Gastroesophageal sphincter (tissue), 4 donors: ENCODE results near the gene AGRP. TPM values are rescaled to one million over a fixed set of nuclear protein-coding genes. Genes with fewer than 3 reads are reported as not detected.
A peak's percentile ranks its signal among the peaks of the same experiment; 100 is the strongest.

Source experiments
- ATAC-seq: fragments of 150-250 bp; one replicate; pipeline ENCODE4 v1.9.1; 2016; ENCODE audit warnings: mild to moderate bottlenecking, moderate library complexity
- H3K27ac ChIP-seq, 4 donors: fragments of 200-600 bp; sonication (generic) in 3 of 4; 1 replicate in 3 of 4; 2 replicates in 1 of 4; pipeline ENCODE4 v1.5.1; 2016 to 2019
- H3K27me3 ChIP-seq: fragments of 200-600 bp; sonication (generic); one replicate; pipeline ENCODE4 v1.5.1; 2019
- H3K36me3 ChIP-seq, 2 donors: fragments of 200-600 bp; sonication (generic); one replicate each; pipeline ENCODE4 v1.5.1; 2019; ENCODE audit warnings: control low read depth in 1 of 2
- H3K4me1 ChIP-seq, 3 donors: fragments of 200-600 bp; sonication (generic); 1 replicate in 2 of 3; 2 replicates in 1 of 3; pipeline ENCODE4 v1.5.1; 2016 to 2019; ENCODE audit warnings: control low read depth in 2 of 3
- H3K4me3 ChIP-seq, 2 donors: fragments of 200-600 bp; sonication (generic); one replicate each; pipeline ENCODE4 v1.5.1; 2019; ENCODE audit warnings: mild to moderate bottlenecking in 1 of 2, moderate library complexity in 1 of 2
- H3K9me3 ChIP-seq, 3 donors: fragments of 200-600 bp; sonication (generic); one replicate each; pipeline ENCODE4 v1.5.1; 2017 to 2019; ENCODE audit warnings: control low read depth in 2 of 3
- CTCF ChIP-seq, 4 experiments: fragments of 200-600 bp in 2 of 4; fragments of 450-650 bp in 2 of 4; sonication (generic) in 1 of 4; IDR thresholded peaks; one replicate each; pipeline ENCODE4 v1.5.1; 2017 to 2019; ENCODE audit warnings: antibody characterized with exemption in 4 of 4, mild to moderate bottlenecking in 2 of 4, moderate library complexity in 2 of 4
- EP300 ChIP-seq: sonication (generic); formaldehyde crosslinking; IDR thresholded peaks from one replicate; pipeline ENCODE4 v1.6.1; 2017; ENCODE audit warnings: antibody characterized with exemption, mild to moderate bottlenecking
- POLR2A ChIP-seq, 2 donors: fragments of 450-650 bp; IDR thresholded peaks; one replicate each; pipeline ENCODE4 v1.6.1; 2017; ENCODE audit warnings: antibody characterized with exemption in 2 of 2, mild to moderate bottlenecking in 2 of 2, moderate library complexity in 1 of 2
- POLR2AphosphoS5 ChIP-seq: sonication (generic); formaldehyde crosslinking; IDR thresholded peaks from one replicate; pipeline ENCODE4 v1.6.1; 2017; ENCODE audit warnings: antibody characterized with exemption
- WGBS, 2 donors: methylation state at CpG; one replicate each; pipeline ENCODE4 v1.1.5; 2018; ENCODE audit warnings: low coverage in 1 of 2; 5-methylcytosine and 5-hydroxymethylcytosine counted together
- total RNA-seq, 4 donors: library from RNA; depleted of rRNA; stranded (reverse); fragments of >200 nt; gene quantifications; one replicate each; pipeline ENCODE4 v1.1.0, GENCODE V29; 2016

The AGRP gene
- total RNA-seq, 4 donors from 2014 or later: not detected

- 40 to 56% methylated on average over 1 to 3 of the region's 5 CpGs for WGBS, 2 donors
- TF ChIP-seq EP300: no peak
- no peak for TF ChIP-seq POLR2A (IDR thresholded peaks at IDR 0.05)
- TF ChIP-seq CTCF (IDR thresholded peaks at IDR 0.05): no peak
- TF ChIP-seq POLR2AphosphoS5: no peak
- no peaks in the 10 kb centered on the region for H3K9me3 ChIP-seq
- no peak overlapping the region for H3K4me3 ChIP-seq
- no peak for ATAC-seq
- H3K27me3 ChIP-seq: no peaks in the 10 kb centered on the region
- H3K27ac ChIP-seq: no peak overlapping the region
- peaks cover 0 to 13% of the 10 kb centered on the region in 2 donors for H3K36me3 ChIP-seq
- H3K4me1 ChIP-seq: peaks cover 3 to 86% (median 52%) of the 10 kb centered on the region in 3 donors
Observed at GRCh38 chr16:67463059-67463458, 20.3 kb downstream of the AGRP start.

- 100% methylated on average over 1 of the region's 5 CpGs; no CpG with 5 or more reads in 1 of the 2 donors for WGBS, 2 donors
- Histone ChIP-seq H3K27ac (no peak overlapping the region), H3K4me3 (no peak overlapping the region), H3K27me3 (no peaks in the 10 kb centered on the region), H3K4me1 (peaks cover 3 to 94% (median 59%) of the 10 kb centered on the region in 3 donors), H3K9me3 (no peaks in the 10 kb centered on the region), H3K36me3 (peaks cover 0 to 13% of the 10 kb centered on the region in 2 donors)
- no peak for ATAC-seq
- TF ChIP-seq EP300 (no peak), POLR2A (IDR thresholded peaks at IDR 0.05) (no peak), CTCF (IDR thresholded peaks at IDR 0.05) (no peak), POLR2AphosphoS5 (no peak)
Observed at GRCh38 chr16:67462279-67462655, 21.1 kb downstream of the AGRP start.

GRCh38 chr16:67461600-67462278 is 21.6 kb downstream of the AGRP start:
- Histone ChIP-seq H3K4me3 (no peak overlapping the region), H3K9me3 (no peaks in the 10 kb centered on the region), H3K36me3 (peaks cover 0 to 13% of the 10 kb centered on the region in 2 donors), H3K4me1 (peaks cover 3 to 98% (median 65%) of the 10 kb centered on the region in 3 donors), H3K27ac (peak overlapping the region in 1 of 4 donors; percentile 0), H3K27me3 (no peaks in the 10 kb centered on the region)
- no peak for TF ChIP-seq POLR2AphosphoS5
- TF ChIP-seq CTCF (IDR thresholded peaks at IDR 0.05): no peak
- TF ChIP-seq EP300: no peak
- TF ChIP-seq POLR2A (IDR thresholded peaks at IDR 0.05): no peak
- 17 to 83% methylated on average over 1 of the region's 8 CpGs for WGBS, 2 donors
- ATAC-seq: no peak

- TF ChIP-seq POLR2A (IDR thresholded peaks at IDR 0.05) (no peak), CTCF (IDR thresholded peaks at IDR 0.05) (no peak), EP300 (no peak)
- H3K27me3 ChIP-seq: no peaks in the 10 kb centered on the region
- H3K36me3 ChIP-seq: peaks cover 0 to 13% of the 10 kb centered on the region in 2 donors
- no peak for ATAC-seq
- no peaks in the 10 kb centered on the region for H3K9me3 ChIP-seq
- no peak overlapping the region for H3K4me3 ChIP-seq
- 80 to 100% methylated on average over 1 of the region's 2 CpGs for WGBS, 2 donors
- H3K4me1 ChIP-seq: peaks cover 3 to 99% (median 70%) of the 10 kb centered on the region in 3 donors
- H3K27ac ChIP-seq: peak overlapping the region in 2 of 4 donors; percentile 66 to 68
Observed at GRCh38 chr16:67460961-67461360, 22.4 kb downstream of the AGRP start.

GRCh38 chr16:67460168-67460567 is 23.2 kb downstream of the AGRP start:
- H3K27me3 ChIP-seq: no peaks in the 10 kb centered on the region
- H3K4me1 ChIP-seq: peaks cover 0 to 99% (median 65%) of the 10 kb centered on the region in 3 donors
- no peaks in the 10 kb centered on the region for H3K9me3 ChIP-seq
- H3K36me3 ChIP-seq: peaks cover 0 to 13% of the 10 kb centered on the region in 2 donors
- WGBS, 2 donors: 88% methylated on average over 5 of the region's 5 CpGs; no CpG with 5 or more reads in 1 of the 2 donors
- peak overlapping the region in 3 of 4 donors; percentile 38 to 68 (median 66) for H3K27ac ChIP-seq
- no peak for TF ChIP-seq POLR2AphosphoS5
- TF ChIP-seq POLR2A (IDR thresholded peaks at IDR 0.05): no peak
- TF ChIP-seq CTCF (IDR thresholded peaks at IDR 0.05): no peak
- TF ChIP-seq EP300: no peak
- ATAC-seq: peak; percentile 17
- no peak overlapping the region for H3K4me3 ChIP-seq
